SK-N-SH (cell line): Measurements from ENCODE around the gene TMEM182. TPM values are rescaled to one million over a fixed set of nuclear protein-coding genes. Genes with fewer than 3 reads are reported as not detected.

Source experiments
- CTCF ChIA-PET: fragments of 300-600, 350-600 bp; formaldehyde crosslinking; extraction: SDS; loops from one replicate; lab custom pipeline; 2021; lab: Yijun Ruan, JAX
- POLR2A ChIA-PET: fragments of 350-600 bp; sonication (Branson Sonifier 250); formaldehyde crosslinking; extraction: SDS; loops from one replicate; lab custom pipeline; 2020; ENCODE audit warnings: antibody characterized with exemption, inconsistent platforms; lab: Yijun Ruan, JAX
- DNase-seq: peaks from one replicate; pipeline ENCODE4 v3.0.0; 2012
- H2AFZ ChIP-seq: fragments of 200-600 bp; sonication (generic); 2 replicates; pipeline ENCODE4 v1.8.1; 2016; ENCODE audit warnings: antibody characterized with exemption, mild to moderate bottlenecking, low read depth
- H3F3A ChIP-seq: fragments of 200-600 bp; sonication (generic); replicated peaks from 2 replicates; pipeline ENCODE3; 2016; ENCODE audit warnings: antibody characterized with exemption, mild to moderate bottlenecking; ENCODE audit not compliant: insufficient read depth
- H3K27ac ChIP-seq, 2 experiments: fragments of 200-500 bp in 1 of 2; fragments of 200-600 bp in 1 of 2; sonication (Bioruptor generic) in 1 of 2; sonication (generic), shearing (Covaris generic) in 1 of 2; 2 replicates each; pipeline versions ENCODE4 v1.5.1 to v1.6.1; 2014 to 2016; ENCODE audit warnings: low read depth in 2 of 2, inconsistent platforms in 1 of 2, low read length in 1 of 2, mild to moderate bottlenecking in 1 of 2, mixed read lengths in 1 of 2
- H3K27me3 ChIP-seq: fragments of 200-600 bp; sonication (generic), shearing (Covaris generic); 2 replicates; pipeline ENCODE4 v1.6.1; 2016; ENCODE audit warnings: mixed run types; ENCODE audit not compliant: insufficient read depth
- H3K36me3 ChIP-seq, 2 experiments: fragments of 200-500 bp in 1 of 2; fragments of 200-600 bp in 1 of 2; sonication (Bioruptor generic) in 1 of 2; sonication (generic) in 1 of 2; replicated peaks in 1 of 2; 2 replicates each; pipeline versions ENCODE3 to v1.5.1; 2014 to 2016; ENCODE audit warnings: low read length in 1 of 2, mild to moderate bottlenecking in 1 of 2; ENCODE audit not compliant: insufficient read depth in 2 of 2, control insufficient read depth in 1 of 2
- H3K4me1 ChIP-seq, 2 experiments: fragments of 200-500 bp in 1 of 2; fragments of 200-600 bp in 1 of 2; sonication (Bioruptor generic) in 1 of 2; sonication (generic), shearing (Covaris generic) in 1 of 2; 2 replicates each; pipeline versions ENCODE4 v1.5.1 to v1.6.1; 2014 to 2016; ENCODE audit warnings: low read depth in 1 of 2, low read length in 1 of 2, mixed run types in 1 of 2; ENCODE audit not compliant: insufficient read depth in 2 of 2, control insufficient read depth in 1 of 2
- H3K4me2 ChIP-seq: fragments of 200-600 bp; sonication (generic), shearing (Covaris generic); 2 replicates; pipeline ENCODE4 v1.6.1; 2017; ENCODE audit warnings: mixed run types
- H3K4me3 ChIP-seq, 2 experiments: fragments of 200-500 bp in 1 of 2; fragments of 200-600 bp in 1 of 2; sonication (Bioruptor generic) in 1 of 2; sonication (generic), shearing (Covaris generic) in 1 of 2; 2 replicates each; pipeline versions ENCODE4 v1.5.1 to v1.8.1; 2014 to 2016; ENCODE audit warnings: low read depth in 2 of 2, inconsistent platforms in 1 of 2, low read length in 1 of 2, mild to moderate bottlenecking in 1 of 2, mixed read lengths in 1 of 2, moderate library complexity in 1 of 2
- H3K79me2 ChIP-seq: fragments of 200-600 bp; sonication (generic); 2 replicates; pipeline ENCODE4 v1.8.1; 2017; ENCODE audit warnings: mild to moderate bottlenecking; ENCODE audit not compliant: insufficient read depth
- H3K9ac ChIP-seq: fragments of 200-600 bp; sonication (generic); 2 replicates; pipeline ENCODE4 v1.6.1; 2017; ENCODE audit warnings: mixed run types
- H3K9me2 ChIP-seq: fragments of 200-600 bp; sonication (generic); 2 replicates; pipeline ENCODE4 v1.6.1; 2017; ENCODE audit warnings: mixed run types
- H3K9me3 ChIP-seq: fragments of 200-600 bp; sonication (generic); 2 replicates; pipeline ENCODE4 v1.6.1; 2017; ENCODE audit warnings: mixed run types, mild to moderate bottlenecking, moderate library complexity
- H4K20me1 ChIP-seq: fragments of 200-600 bp; sonication (generic); 2 replicates; pipeline ENCODE4 v1.6.1; 2017; ENCODE audit warnings: mild to moderate bottlenecking, mixed run types; ENCODE audit not compliant: insufficient read depth
- CHD2 ChIP-seq: fragments of 150-350 bp; IDR thresholded peaks from 2 replicates; pipeline ENCODE4 v1.6.1; 2018; ENCODE audit warnings: low read length; ENCODE audit not compliant: partially characterized antibody
- FOXJ3 ChIP-seq: sonication (generic); formaldehyde crosslinking; IDR thresholded peaks from 2 replicates; pipeline ENCODE4 v1.5.1; 2020; ENCODE audit warnings: mild to moderate bottlenecking, missing genetic modification reagents
- FOXM1 ChIP-seq: IDR thresholded peaks from 2 replicates; pipeline ENCODE4 v1.4.0; 2012; ENCODE audit warnings: low read depth, mild to moderate bottlenecking
- GABPA ChIP-seq: IDR thresholded peaks from 2 replicates; pipeline ENCODE4 v1.4.0; 2012; ENCODE audit warnings: low read depth, mild to moderate bottlenecking
- JUND ChIP-seq: IDR thresholded peaks from 2 replicates; pipeline ENCODE4 v1.4.0; 2012
- MEF2A ChIP-seq: IDR thresholded peaks from 2 replicates; pipeline ENCODE4 v1.4.0; 2012; ENCODE audit warnings: low read depth, borderline replicate concordance
- MXI1 ChIP-seq: IDR thresholded peaks from 2 replicates; pipeline ENCODE4 v1.6.1; 2012; ENCODE audit warnings: mild to moderate bottlenecking, low read depth, low read length, improper control_type of control experiment
- NRF1 ChIP-seq: IDR thresholded peaks from 2 replicates; pipeline ENCODE4 v1.6.1; 2012; ENCODE audit warnings: low read depth, mild to moderate bottlenecking, low read length
- POLR2AphosphoS5 ChIP-seq: IDR thresholded peaks from 2 replicates; pipeline ENCODE4 v1.6.1; 2012; ENCODE audit warnings: low read depth, low read length
- RAD21 ChIP-seq: IDR thresholded peaks from 2 replicates; pipeline ENCODE4 v1.6.1; 2012; ENCODE audit warnings: mild to moderate bottlenecking, low read length
- RCOR1 ChIP-seq: fragments of 150-350 bp; IDR thresholded peaks from 2 replicates; pipeline ENCODE4 v1.6.1; 2017; ENCODE audit warnings: antibody characterized with exemption, low read length
- SIN3A ChIP-seq: IDR thresholded peaks from 2 replicates; pipeline ENCODE4 v1.6.1; 2012; ENCODE audit warnings: low read depth, mild to moderate bottlenecking, low read length, moderate library complexity, borderline replicate concordance
- SMC3 ChIP-seq: IDR thresholded peaks from 2 replicates; pipeline ENCODE4 v1.6.1; 2012; ENCODE audit warnings: low read depth, low read length, improper control_type of control experiment
- TAF1 ChIP-seq: IDR thresholded peaks from 2 replicates; pipeline ENCODE4 v1.6.1; 2012; ENCODE audit warnings: low read depth, mild to moderate bottlenecking, low read length, moderate library complexity, borderline replicate concordance
- TCF12 ChIP-seq: IDR thresholded peaks from 2 replicates; pipeline ENCODE4 v1.4.0; 2012
- YY1 ChIP-seq: IDR thresholded peaks from 2 replicates; pipeline ENCODE4 v1.4.0; 2012; ENCODE audit warnings: low read depth, mild to moderate bottlenecking
- WGBS: methylation state at CpG from one replicate; pipeline ENCODE4 v1.1.6; 2017; ENCODE audit warnings: low lambda C conversion rate; 5-methylcytosine and 5-hydroxymethylcytosine counted together
- polyA plus RNA-seq, 3 experiments: library from polyadenylated mRNA; depleted of rRNA; stranded (reverse); fragments of >200 nt; gene quantifications; 2 replicates each; pipeline ENCODE4 v1.2.3, GENCODE V29; 2012
- TF ChIP-seq, protein P1 (sequence below): fragments of 150-350 bp; IDR thresholded peaks from 2 replicates; pipeline ENCODE4 v1.6.1; 2016; ENCODE audit warnings: mild to moderate bottlenecking, low read depth, low read length
- TF ChIP-seq, protein P2 (sequence below): IDR thresholded peaks from 2 replicates; pipeline ENCODE4 v1.4.0; 2012; ENCODE audit warnings: low read depth, borderline replicate concordance
- TF ChIP-seq, protein P3 (sequence below): IDR thresholded peaks from 2 replicates; pipeline ENCODE4 v1.4.0; 2012; ENCODE audit warnings: low read depth, borderline replicate concordance

TMEM182 gene
- polyA plus RNA-seq, 1 of the 3 experiments (the other 2 are of a cell fraction): 1.7 TPM

DNA sequence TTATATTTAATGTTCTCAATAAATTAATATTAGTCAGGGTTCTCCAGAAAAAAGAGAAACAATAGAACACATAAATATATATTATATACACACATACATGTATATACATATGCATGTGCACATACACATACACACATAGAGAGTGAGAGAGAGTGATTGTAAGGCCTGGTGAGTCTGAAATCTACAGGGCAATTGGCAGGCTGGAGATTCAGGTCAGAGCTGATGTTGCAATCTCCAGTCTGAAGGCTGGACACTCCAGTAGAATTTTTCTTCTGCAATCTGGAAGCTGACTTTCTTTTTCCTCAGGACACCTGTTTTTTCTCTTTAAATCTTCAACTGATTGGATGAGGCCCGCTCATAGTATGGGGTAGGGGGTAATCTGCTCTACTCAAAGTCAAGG, 3.2 kb downstream of the TMEM182 start:
- 100% methylated on average over 1 of the region's 1 CpG for WGBS
- CTCF ChIA-PET: interaction anchor here (1.7 to 3.7 kb wide), 2 partner anchors 10 to 41 kb away, joined by 6 to 30 read pairs; no protein-coding TSS in a partner anchor

DNA sequence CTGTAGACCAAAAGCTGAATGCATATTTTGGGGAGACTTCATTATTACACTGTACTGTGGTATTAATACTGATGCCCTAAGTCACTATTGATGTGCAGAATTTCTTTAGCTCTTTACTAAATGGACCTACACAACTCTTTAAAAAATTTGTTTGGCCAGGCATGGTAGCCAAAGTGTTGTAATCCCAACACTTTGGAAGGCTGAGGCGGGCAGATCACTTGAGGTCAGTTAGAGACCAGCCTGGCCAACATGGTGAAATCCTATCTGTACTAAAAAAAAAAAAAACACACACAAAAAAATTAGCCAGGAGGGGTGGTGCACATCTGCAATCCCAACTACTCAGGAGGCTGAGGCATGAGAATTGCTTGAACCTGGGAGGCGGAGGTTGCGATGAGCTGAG, 6.4 kb downstream of the TMEM182 start:
- H3K79me2 ChIP-seq: no peaks in the 10 kb centered on the region
- DNase-seq: no peak
- TF ChIP-seq, protein P1, sequence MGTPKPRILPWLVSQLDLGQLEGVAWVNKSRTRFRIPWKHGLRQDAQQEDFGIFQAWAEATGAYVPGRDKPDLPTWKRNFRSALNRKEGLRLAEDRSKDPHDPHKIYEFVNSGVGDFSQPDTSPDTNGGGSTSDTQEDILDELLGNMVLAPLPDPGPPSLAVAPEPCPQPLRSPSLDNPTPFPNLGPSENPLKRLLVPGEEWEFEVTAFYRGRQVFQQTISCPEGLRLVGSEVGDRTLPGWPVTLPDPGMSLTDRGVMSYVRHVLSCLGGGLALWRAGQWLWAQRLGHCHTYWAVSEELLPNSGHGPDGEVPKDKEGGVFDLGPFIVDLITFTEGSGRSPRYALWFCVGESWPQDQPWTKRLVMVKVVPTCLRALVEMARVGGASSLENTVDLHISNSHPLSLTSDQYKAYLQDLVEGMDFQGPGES: no peak
- TF ChIP-seq, protein P2, sequence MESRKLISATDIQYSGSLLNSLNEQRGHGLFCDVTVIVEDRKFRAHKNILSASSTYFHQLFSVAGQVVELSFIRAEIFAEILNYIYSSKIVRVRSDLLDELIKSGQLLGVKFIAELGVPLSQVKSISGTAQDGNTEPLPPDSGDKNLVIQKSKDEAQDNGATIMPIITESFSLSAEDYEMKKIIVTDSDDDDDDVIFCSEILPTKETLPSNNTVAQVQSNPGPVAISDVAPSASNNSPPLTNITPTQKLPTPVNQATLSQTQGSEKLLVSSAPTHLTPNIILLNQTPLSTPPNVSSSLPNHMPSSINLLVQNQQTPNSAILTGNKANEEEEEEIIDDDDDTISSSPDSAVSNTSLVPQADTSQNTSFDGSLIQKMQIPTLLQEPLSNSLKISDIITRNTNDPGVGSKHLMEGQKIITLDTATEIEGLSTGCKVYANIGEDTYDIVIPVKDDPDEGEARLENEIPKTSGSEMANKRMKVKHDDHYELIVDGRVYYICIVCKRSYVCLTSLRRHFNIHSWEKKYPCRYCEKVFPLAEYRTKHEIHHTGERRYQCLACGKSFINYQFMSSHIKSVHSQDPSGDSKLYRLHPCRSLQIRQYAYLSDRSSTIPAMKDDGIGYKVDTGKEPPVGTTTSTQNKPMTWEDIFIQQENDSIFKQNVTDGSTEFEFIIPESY: no peak
- no peak for TF ChIP-seq TAF1
- TF ChIP-seq FOXJ3 (CRISPR knock-in tag): no peak
- TF ChIP-seq TCF12: no peak
- no peak for TF ChIP-seq MEF2A
- no peak for TF ChIP-seq POLR2AphosphoS5
- no peak for TF ChIP-seq RAD21
- no peak for TF ChIP-seq CHD2
- no peak for TF ChIP-seq GABPA
- TF ChIP-seq NRF1: no peak
- no peak for TF ChIP-seq FOXM1
- no peak for TF ChIP-seq JUND
- TF ChIP-seq MXI1: no peak
- no peak for TF ChIP-seq SMC3
- no peak for TF ChIP-seq RCOR1
- TF ChIP-seq YY1: no peak
- TF ChIP-seq, protein P3, sequence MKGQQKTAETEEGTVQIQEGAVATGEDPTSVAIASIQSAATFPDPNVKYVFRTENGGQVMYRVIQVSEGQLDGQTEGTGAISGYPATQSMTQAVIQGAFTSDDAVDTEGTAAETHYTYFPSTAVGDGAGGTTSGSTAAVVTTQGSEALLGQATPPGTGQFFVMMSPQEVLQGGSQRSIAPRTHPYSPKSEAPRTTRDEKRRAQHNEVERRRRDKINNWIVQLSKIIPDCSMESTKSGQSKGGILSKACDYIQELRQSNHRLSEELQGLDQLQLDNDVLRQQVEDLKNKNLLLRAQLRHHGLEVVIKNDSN: no peak
- H2AFZ ChIP-seq: no peak overlapping the region
- no peaks in the 10 kb centered on the region for H3K9me2 ChIP-seq
- no peak overlapping the region for H3K27ac ChIP-seq
- H3F3A ChIP-seq: no peaks in the 10 kb centered on the region
- peaks cover 0 to 3% of the 10 kb centered on the region in 2 experiments for H3K36me3 ChIP-seq
- ChIA-PET POLR2A (no interaction called here), CTCF (interaction anchor here (1.0 to 1.4 kb wide), 2 partner anchors 15 to 38 kb away, joined by 4 to 7 read pairs; no protein-coding TSS in a partner anchor)
- no peak overlapping the region for H3K4me2 ChIP-seq
- H4K20me1 ChIP-seq: no peaks in the 10 kb centered on the region
- H3K27me3 ChIP-seq: no peaks in the 10 kb centered on the region
- 87% methylated on average over 3 of the region's 3 CpGs for WGBS
- no peak overlapping the region for H3K9ac ChIP-seq
- peaks cover 0 to 3% of the 10 kb centered on the region in 2 experiments; a peak in 1 of 4 replicates for H3K4me1 ChIP-seq
- no peaks in the 10 kb centered on the region for H3K9me3 ChIP-seq
- no peak overlapping the region for H3K4me3 ChIP-seq

More for the DNA sequence above, 3.2 kb downstream of the TMEM182 start:
- H3K9me2 ChIP-seq: no peaks in the 10 kb centered on the region
- H3K79me2 ChIP-seq: no peaks in the 10 kb centered on the region
- H3K4me3 ChIP-seq: no peak overlapping the region
- POLR2A ChIA-PET: no interaction called here
- no peak overlapping the region for H3K4me2 ChIP-seq
- H3K36me3 ChIP-seq: peaks cover 0 to 3% of the 10 kb centered on the region in 2 experiments
- H3K9me3 ChIP-seq: no peaks in the 10 kb centered on the region
- no peak for DNase-seq
- H3K27me3 ChIP-seq: no peaks in the 10 kb centered on the region
- H2AFZ ChIP-seq: no peak overlapping the region
- no peaks in the 10 kb centered on the region for H4K20me1 ChIP-seq
- H3K9ac ChIP-seq: no peak overlapping the region
- no peaks in the 10 kb centered on the region; a peak in 1 of 4 replicates for H3K4me1 ChIP-seq
- no peak overlapping the region for H3K27ac ChIP-seq
- H3F3A ChIP-seq: no peaks in the 10 kb centered on the region
- TF ChIP-seq JUND (no peak), TAF1 (no peak), SIN3A (no peak), FOXJ3 (CRISPR knock-in tag) (no peak)
- TF ChIP-seq, protein P1: no peak
- TF ChIP-seq, protein P3: no peak
